Right kidney (tissue), 1 donor: ENCODE data around the gene CXCR4.
"Not testable (repeated sequence)": the region's sequence is repeated elsewhere in the genome, so short reads cannot be mapped to it uniquely, and the experiment has no call there.

Experiments
- DNase-seq: peaks from one replicate; pipeline ENCODE4 v3.0.0-alpha.2; 2016

Gene CXCR4

DNA sequence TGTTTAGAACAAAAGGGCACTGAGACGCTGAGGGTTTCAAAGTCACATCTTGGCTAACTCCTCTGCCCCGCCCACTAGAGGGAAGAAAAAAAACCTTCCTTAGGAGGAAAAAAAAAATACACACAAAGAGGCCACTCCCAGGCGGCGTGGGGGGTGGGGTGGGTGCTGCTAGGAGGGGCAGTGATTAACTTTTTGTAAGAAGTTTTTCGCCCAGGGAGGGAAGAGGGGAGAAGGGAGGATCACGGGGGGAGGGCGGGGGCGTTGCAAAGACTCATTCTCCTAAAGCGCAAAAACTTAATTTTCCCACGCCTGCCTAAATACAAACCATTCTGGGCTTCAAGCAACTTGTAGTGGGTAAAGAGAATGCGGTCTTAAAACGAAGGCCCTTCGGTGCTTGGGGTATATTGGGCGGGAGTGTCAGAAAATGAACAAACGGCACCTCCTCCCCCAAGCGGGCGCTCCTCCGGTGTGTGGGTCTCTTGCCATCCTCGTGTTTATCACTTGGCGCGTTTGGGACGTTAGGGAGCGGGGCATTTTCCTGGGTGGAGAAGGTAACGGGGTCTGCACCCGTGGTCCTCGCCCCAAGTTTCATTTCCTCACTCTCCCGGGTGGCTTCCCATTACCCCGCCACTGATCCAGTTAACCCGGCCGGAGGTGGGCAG is 1.7 kb downstream of the CXCR4 start:
- DNase-seq: no peak

DNA sequence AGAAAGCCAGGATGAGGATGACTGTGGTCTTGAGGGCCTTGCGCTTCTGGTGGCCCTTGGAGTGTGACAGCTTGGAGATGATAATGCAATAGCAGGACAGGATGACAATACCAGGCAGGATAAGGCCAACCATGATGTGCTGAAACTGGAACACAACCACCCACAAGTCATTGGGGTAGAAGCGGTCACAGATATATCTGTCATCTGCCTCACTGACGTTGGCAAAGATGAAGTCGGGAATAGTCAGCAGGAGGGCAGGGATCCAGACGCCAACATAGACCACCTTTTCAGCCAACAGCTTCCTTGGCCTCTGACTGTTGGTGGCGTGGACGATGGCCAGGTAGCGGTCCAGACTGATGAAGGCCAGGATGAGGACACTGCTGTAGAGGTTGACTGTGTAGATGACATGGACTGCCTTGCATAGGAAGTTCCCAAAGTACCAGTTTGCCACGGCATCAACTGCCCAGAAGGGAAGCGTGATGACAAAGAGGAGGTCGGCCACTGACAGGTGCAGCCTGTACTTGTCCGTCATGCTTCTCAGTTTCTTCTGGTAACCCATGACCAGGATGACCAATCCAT is 2.7 kb downstream of the CXCR4 start:
- DNase-seq: no peak

DNA sequence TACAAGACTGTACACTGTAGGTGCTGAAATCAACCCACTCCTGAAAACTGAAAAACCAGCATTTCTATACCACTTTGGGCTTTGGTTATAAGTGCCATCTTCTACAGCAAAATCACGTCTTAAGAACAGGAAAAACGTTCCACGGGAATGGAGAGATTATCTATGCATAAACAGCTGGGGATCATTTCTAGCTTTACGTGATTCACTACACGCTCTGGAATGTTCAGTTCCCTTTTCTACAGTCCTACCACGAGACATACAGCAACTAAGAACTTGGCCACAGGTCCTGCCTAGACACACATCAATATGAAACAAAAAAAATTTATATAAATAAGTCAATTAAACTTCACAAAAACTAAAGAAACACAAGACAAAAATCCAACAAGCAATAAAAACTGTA is 3.6 kb downstream of the CXCR4 start:
- no peak for DNase-seq

DNA sequence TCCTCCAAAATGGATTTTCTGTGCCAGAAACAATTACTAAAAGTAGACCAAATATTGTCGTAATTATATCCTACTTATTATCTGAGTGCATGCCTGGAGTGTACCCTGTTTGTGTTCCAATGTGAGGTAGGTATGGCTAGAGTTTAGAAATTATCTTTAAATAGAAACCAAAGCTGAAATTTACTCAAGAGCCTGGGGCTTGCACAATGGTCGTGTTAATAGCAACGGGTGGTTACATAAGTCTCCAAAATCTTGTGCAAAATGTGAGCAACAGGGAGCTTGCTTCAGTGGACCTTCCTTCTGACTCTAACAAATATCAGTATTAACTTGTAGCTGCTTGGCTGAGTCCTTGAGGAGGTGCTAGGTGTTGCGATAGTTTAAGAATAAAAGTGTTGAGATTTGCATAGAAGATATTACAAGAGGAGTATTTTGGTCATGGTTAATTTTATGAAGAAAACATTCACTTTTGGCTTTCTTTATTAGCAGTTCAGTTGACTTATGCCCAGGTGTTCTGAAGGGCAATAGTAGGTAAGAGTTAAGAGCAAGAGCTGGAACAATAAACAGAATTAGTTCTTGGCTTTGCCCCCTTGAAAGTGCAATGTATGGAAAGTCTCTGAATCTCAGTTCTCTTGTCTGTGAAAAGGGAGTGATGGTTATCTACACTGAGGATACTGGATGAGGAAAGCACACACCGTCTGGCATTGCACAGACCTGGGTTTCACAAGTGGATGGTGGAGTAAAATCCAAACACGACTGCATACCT is 4.6 kb downstream of the CXCR4 start:
- no peak for DNase-seq

DNA sequence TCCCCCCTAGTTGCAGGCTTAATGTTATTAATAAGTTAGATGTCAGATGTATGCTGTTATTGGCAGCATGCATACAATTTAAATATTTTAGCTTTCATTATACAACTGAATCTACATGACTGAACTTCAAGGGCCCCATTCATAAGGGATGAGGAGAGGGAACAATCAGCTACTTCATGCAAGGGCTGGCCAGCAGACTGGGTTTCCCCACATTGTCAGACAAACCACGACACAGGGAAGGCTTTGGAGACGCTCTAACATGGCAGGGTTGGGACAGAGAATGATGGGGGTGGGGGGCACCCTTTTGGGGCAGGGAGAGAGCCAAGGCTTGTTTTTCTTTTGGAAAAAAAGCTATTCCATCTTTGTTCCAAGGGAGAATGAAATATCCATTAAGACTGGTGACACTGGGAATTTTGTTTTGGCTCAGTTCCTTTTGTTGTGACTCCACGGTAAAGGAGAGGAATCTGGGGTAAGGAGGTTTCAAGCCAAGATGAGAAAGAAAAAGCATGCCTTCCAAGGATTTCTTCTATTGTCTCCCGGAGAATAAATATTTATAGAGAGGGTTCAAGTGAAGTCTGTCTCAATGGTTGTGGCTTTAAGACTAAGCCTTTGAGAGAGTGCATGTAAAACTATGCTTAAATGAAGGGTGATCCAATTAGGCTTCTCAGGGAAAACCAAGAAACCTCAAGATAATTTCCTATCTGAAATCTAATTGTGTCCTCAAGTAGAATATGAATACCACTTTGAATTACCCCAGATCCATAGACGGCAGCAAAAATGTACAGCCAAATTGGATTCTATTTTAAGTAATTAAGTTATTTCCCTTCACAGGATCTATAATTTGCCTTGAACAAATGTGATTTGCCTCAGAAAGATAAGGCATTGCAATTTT is 5.4 kb downstream of the CXCR4 start:
- no peak for DNase-seq

DNA sequence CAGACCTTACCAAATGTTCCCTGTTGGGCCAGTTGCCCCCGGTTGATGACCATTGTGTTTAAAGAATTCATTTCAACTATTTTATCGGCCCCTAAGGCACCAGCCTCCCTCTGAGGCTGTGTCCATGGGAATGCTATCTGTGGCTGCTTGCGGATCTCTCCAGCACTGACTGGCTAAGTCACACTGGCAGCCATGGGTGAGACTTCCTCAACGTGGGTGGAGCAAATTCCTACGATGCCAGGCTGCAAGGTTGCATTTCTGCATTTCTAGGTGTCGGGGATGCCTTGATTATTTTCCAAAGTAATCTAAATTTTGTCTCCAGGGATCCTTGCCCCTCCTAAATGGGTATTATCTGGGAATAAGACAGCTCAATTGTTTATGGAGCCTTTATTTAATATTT is 6.2 kb downstream of the CXCR4 start:
- DNase-seq: no peak

DNA sequence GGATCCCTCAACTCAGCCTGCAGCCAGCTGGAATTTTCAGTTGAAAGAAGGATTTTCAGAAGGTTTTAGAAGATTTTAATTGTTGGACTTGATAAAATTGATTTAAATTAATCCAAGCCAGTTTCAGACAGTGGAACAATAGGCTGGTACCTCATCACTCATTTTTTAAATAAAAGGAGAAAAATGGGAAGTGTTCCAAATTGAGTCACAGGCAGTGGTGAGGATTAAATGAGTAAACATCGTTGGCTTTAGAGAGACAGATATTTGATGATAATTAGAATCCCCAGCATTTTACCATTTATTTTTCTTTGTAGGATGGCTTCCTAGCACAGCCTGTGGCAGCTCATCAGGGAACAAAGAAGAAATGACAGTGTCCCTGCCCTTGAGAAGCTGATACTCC is 7.4 kb downstream of the CXCR4 start:
- no peak for DNase-seq

DNA sequence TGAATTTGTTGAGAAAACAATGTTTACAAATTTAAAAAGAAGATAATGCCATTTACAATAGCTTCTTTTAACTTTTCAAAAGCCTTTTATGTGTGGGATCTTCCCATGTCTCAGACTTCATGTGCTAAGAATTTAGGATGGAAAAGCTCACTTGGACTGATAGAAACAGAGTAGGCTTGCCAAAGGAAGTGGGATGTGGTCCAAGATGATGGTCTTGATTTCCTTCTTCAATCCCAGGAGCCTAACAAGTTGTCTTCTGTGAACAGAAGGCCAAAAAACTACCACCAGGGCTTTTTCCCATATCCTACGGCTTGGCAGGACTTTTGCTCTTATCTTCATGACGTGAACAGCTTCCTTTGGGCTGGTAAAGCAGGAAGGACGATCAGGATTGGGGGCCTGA is 9.5 kb downstream of the CXCR4 start:
- no peak for DNase-seq

DNA sequence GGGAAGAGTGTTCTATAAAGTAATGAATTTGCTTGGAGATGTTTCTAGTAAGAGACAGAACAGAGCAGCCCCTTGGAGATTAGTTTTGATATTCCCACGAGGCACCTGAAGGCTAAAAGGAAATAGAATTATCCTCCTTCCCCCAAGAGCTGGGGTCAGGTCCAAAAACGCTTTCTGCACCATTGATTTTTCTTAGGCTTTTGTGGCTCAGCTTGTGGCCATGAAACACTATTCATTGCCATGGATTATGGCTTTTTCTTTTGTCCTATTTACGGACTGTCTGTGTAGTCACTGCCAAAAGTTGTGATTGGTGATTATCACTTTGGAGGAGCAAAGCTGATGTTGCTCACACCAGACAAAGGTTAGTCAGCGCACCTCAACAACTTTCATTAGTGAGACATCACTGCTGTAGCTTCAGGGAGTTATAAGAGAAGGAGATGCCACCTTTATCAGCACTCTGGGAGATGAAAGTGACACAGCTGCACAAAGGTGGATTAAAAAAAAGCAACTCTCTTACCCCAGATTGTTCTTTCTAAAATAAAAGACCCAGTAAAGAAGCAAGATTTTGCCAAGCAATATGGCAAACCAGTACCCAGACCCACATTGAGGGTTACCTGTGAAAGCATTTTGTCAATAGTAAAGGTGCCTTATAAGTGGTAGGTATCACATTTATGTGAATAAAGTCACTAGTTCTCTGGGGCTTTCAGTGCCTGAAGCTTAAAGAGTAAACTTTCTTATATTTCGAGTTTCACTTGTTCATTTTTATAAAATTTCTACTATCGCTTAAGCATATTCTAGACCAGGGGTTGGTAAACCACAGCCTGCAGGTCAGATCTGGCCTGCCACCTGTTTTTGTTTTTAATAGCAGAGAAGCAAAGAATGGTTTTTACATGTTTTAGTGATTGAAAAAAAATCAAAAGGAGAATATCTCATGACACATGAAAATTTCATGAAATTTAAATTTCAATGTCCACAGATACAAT is 10.6 kb downstream of the CXCR4 start:
- DNase-seq: no peak

DNA sequence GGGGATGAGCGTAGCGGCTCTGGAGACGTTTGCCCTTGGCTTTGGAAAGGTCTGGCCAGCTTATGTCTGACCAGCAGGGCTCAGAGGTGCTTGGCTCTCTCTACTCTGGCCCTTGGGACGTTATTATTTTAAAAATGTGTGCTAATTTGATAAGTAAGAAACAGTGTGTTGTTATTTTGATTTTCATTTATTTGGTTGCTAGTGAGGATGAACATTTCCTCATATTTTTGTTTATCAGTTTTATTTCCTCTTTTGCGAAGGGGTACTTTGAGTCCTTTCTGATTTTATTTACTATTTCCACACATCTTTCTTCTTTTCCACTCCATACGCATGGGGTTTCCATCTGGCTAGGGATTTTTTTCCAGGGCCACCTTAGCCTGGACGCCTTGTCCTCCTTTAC is 11.4 kb downstream of the CXCR4 start:
- DNase-seq: no peak

DNA sequence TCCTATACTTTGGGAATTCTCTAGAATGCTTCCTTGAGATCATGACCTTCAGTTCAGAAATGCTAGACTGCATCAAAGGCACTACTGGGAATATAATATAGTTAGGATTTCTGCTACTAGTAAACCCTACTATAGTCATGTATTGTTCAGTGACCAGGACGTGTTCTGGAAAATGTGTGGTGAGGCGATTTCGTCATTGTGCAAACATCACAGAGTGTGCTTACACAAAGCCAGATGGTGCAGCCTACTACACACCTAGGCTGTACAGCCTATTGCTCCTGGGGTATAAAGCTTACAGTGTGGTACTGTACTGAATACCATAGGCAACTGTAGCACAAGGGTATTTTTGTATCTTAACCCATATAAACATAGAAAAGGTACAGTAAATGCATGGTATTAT is 13.0 kb downstream of the CXCR4 start:
- DNase-seq: no peak

DNA sequence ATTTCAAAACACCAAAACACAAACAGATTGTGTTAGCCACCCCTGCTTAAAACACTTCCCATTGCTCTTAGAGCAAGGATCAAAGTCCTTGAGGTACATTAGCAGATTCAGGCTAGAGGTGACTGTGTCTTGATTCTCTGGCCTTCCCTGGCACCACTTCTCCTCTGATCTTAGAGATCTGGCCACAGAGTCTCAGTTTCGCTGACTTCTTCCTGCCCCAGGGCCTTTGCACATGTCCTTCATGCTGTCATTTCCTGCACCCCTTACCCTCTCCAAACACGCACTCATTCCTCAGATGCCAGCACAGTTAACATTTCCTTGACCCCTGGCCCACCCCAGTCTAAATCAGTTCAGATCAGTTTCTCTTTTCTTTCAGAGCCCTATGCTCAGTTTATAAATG is 16.9 kb downstream of the CXCR4 start:
- no peak for DNase-seq

DNA sequence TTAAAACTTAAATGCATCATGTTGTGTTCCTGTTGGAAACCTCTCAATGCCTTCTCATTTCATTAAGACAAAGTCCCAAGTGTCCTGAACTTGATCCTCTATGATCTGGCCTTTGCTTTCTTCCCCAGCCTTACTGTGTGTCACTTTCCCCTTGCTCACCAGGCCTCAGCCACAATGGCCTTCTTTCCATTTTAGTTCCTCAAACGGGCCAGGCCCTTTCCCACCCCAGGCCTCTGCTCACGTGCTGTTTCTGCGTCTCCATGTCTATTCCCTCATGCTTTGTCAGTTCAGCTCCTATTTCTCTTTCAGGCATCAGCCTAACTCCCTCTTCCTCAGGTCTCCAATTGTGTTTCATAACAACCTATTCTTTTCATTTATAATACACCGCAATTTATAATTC is 19.5 kb downstream of the CXCR4 start:
- no peak for DNase-seq

DNA sequence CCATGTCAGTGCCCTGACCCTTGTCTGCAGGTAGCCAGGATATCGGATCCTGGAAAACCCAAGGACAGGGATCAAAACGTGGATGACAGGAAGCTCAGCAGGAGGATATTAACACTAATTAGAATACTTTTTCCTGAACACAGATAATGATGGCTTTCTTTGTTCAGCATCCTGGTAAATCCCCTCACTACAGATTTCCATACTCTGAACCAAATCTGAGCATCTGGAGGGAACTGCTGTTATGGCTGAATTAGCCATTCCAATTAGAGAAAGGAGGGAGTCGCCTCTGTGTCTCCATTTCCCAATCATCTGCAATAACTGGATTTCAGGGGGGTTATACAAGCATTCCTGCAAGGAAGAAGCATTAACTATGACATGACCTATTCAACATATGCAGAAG is 24.4 kb downstream of the CXCR4 start:
- no peak for DNase-seq

DNA sequence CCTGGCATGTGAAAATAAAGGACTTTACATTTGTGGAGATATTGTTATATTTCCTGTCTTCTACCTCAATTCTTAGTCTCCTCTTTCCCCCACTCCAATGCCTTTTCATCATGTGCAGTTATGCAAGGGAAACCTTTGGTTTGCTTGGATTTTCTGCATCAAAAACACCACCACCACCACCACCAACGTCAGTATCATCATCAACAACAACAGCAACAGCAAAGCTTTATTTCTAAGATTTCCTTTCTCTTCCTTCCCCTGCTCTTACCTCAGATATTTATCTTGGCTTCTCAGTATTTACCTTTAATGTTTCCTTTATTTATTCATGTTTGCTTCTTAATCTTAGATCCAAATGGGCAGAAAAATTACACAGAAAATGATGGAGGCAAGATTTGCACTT is 26.1 kb downstream of the CXCR4 start:
- DNase-seq: no peak

DNA sequence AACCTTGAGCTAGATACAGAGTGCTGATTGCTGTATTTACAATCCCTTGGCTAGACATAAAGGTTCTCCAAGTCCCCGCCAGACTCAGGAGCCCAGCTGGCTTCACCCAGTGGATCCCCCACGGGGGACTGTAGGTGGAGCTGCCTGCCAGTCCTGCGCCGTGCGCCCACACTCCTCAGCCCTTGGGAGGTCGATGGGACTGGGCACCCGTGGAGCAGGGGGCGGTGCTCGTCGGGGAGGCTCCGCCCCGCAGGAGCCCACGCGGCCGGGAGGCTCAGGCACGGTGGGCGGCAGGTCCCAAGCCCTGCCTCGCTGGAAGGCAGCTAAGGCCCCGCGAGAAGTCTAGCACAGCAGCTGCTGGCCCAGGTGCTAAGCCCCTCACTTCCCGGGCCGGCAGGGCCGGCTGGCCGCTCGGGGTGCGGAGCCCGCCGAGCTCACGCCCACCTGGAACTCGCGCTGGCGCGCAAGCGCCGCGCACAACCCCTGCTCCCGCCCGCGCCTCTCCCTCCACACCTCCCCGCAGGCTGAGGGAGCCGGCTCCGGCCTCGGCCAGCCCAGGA is 30.0 kb downstream of the CXCR4 start:
- not testable (repeated sequence) for DNase-seq

DNA sequence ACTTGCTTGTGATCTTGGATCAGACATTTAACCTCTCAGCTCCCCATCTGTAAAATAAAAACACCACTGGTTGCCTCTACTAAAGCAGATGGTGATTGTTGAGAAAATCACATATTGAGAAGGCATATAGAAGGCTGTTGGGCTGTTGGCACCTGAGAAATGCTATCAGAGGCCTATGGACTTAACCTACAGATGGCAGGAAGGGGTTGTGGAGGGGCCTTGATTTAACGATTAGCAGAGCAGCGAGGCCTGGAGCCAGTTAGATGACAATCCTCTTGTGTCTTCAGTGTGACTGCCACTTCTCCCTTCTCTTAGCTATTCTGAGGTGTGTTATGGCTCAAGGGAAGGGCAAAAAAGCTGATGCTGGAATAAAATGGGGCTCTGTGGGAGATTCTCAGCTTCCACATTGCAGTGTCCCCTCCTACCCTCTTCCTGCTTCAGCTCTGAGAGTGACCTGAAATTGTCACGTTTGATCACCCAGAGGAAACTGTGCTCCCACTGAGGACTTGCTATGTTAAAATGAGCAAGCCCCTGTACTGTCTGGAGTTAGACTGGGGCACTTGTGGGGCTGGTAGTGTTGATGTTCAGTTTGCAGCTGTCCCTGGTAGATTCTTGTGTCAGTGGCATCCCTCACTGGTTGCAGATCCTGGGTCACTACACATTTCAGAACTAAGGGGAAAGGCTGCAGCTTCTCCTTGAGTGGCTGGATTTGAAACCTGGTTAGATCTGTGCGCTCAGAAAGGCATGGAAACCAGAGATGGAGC is 31.5 kb downstream of the CXCR4 start:
- no peak for DNase-seq

DNA sequence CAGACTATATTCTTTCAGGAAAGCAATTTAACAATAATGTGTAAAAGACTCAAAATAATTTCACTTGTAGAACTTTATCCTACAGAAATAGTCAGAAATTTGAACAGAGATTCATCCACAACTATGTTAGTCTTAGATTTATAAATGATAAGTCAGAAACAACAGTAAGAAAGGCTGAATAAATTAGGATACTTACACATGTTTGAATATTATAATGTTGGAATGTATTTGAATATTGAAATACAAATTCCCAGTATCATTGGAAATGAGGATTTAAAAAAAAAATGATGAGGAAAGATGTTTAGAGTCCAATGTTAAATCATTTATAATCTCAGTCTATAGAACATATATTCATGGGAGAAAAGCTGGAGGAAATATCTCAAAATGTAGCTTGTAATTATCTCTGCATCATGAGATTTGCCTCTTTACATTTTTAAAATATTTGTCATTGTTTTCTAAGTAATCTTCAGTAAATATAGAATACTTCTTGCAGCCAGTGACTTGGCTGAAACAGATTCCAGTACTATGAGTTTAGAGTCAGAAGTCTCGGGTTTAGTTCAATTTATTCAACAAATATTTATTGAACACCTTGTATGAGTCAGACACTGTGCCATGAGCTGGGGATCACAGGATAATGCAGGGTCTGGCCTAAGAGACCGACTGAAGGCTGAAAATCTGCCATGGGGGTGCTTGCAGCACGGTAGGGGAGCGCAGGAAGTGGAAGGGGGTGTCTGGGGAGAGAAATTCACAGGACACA is 32.3 kb downstream of the CXCR4 start:
- DNase-seq: no peak

DNA sequence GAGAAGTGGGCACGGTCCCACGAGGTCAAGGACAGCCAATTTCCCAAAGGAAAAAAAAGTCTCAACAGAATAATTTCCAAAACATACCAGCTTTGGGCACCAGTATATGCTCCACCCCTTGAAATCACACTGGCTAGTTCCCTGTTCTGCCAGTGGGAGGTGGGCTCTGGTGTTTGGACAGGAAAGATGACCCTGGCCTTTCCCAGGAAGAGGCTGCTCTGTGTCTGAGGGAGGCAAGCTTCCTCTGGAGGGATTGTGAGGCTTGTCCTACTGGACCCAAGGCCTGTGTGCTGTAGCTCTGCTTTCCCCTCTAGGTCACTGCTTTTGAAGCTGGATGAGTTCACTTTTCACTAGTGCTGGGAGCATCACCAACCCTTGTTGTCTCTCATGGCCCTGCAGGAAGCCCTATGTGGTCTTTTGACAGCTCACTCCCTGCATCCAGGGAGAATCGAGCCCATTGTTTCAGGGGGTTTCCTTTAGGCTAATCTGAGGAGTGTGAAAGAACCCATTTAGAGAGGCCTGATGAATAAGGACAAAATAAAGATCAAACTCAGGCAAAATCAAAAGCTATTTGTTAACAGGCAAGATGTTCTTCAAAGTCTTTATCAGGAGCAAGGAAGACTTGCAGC is 36.3 kb downstream of the CXCR4 start:
- DNase-seq: no peak
